ENCODE measurements around the gene KCTD17.

The KCTD17 gene

DNA sequence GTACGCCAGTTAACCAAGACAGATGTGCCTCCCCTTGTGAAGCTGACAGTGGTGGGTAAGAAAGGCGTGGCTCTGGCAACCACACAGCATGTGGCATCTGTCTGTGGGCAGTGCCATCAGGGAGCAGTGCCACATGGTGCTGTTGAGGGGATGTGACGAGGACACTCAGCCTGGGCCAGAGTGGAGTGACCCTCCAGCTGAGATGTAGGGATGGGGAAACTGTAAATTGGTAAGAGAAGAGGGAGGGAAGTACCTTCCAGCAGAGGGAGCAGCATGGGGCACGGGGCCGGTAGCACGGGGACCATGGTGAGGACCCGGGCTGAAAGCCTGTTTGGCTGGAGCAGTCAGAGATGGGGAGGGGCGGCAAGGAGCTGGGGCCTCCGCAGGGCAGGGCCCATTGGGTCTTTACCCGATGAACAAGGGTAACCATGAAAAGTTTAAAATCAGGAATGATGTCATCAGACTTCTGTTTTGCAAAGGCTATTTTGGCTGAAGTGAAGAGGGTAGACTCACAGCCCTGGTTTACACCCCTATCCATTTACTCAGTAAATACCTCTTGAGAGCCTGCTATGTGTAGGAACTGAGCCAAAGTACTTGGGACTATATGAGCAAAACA is 47.5 kb downstream of the KCTD17 start:
- H3F3A ChIP-seq (ENCODE audit: low read depth): no peaks in the 10 kb centered on the region
- H3K4me3 ChIP-seq (ENCODE audit: low read length, poor library complexity, severe bottlenecking): no peak overlapping the region
- H3K36me3 ChIP-seq (ENCODE audit: insufficient read depth, low read length): no peaks in the 10 kb centered on the region
- H3K9me2 ChIP-seq (replicated peaks; ENCODE audit: low read depth, low read length): no peaks in the 10 kb centered on the region
- H3K9me3 ChIP-seq (ENCODE audit: insufficient read depth, low read depth, low read length): no peaks in the 10 kb centered on the region
- H2AFZ ChIP-seq (ENCODE audit: low read length): no peak overlapping the region
- no peak overlapping the region for H3K9ac ChIP-seq (ENCODE audit: low read depth, low read length, poor library complexity, severe bottlenecking)
- TF ChIP-seq, protein P1, sequence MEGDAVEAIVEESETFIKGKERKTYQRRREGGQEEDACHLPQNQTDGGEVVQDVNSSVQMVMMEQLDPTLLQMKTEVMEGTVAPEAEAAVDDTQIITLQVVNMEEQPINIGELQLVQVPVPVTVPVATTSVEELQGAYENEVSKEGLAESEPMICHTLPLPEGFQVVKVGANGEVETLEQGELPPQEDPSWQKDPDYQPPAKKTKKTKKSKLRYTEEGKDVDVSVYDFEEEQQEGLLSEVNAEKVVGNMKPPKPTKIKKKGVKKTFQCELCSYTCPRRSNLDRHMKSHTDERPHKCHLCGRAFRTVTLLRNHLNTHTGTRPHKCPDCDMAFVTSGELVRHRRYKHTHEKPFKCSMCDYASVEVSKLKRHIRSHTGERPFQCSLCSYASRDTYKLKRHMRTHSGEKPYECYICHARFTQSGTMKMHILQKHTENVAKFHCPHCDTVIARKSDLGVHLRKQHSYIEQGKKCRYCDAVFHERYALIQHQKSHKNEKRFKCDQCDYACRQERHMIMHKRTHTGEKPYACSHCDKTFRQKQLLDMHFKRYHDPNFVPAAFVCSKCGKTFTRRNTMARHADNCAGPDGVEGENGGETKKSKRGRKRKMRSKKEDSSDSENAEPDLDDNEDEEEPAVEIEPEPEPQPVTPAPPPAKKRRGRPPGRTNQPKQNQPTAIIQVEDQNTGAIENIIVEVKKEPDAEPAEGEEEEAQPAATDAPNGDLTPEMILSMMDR (conservative IDR thresholded peaks at IDR 0.05; ENCODE audit: low read length): peak; percentile 44
- no peak for TF ChIP-seq EZH2phosphoT487 (IDR thresholded peaks at IDR 0.05; ENCODE audit: borderline replicate concordance)
- H3K79me2 ChIP-seq (ENCODE audit: insufficient read depth, low read length): no peaks in the 10 kb centered on the region
- H3K27me3 ChIP-seq (ENCODE audit: insufficient read depth, low read length, poor library complexity, severe bottlenecking): no peaks in the 10 kb centered on the region
- H4K20me1 ChIP-seq (ENCODE audit: insufficient read depth, low read length, poor library complexity, severe bottlenecking): no peaks in the 10 kb centered on the region
- peaks cover 6% of the 10 kb centered on the region for H3K4me1 ChIP-seq (ENCODE audit: insufficient read depth, low read length, poor library complexity, severe bottlenecking)
- H3K4me2 ChIP-seq (ENCODE audit: low read depth, low read length, poor library complexity, severe bottlenecking): no peak overlapping the region

DNA sequence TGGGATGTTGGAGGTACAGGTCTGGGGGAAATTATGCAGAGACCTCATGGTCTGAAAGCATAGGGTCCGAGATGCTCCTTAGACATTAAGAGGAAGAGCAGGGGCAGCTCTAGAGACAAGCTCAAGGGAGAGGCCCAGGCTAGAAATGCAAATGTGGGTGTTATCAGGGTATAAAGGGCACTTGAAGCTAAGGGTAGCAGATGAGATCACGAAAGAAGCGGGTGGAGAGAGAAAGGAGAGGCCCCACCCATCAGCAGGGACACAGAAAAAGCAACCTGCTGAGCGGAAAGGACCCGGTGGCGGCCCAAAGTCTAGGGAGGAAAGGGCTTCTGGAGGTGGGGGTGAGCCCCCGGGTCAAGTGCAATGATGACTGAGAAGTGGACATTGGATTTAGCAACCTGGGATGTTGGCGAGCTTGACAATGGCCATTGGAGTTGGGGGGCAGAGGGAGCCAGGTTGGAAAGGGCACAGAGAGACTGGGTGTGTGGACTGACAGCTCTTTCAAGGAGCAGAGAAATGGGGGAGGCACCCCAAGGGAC is 49.1 kb downstream of the KCTD17 start:
- no peak overlapping the region for H3K4me3 ChIP-seq (ENCODE audit: low read length, poor library complexity, severe bottlenecking)
- H3K27me3 ChIP-seq (ENCODE audit: insufficient read depth, low read length, poor library complexity, severe bottlenecking): no peaks in the 10 kb centered on the region
- no peak overlapping the region for H3K9ac ChIP-seq (ENCODE audit: low read depth, low read length, poor library complexity, severe bottlenecking)
- no peaks in the 10 kb centered on the region for H3K9me3 ChIP-seq (ENCODE audit: insufficient read depth, low read depth, low read length)
- no peaks in the 10 kb centered on the region for H3K36me3 ChIP-seq (ENCODE audit: insufficient read depth, low read length)
- H4K20me1 ChIP-seq (ENCODE audit: insufficient read depth, low read length, poor library complexity, severe bottlenecking): no peaks in the 10 kb centered on the region
- no peaks in the 10 kb centered on the region for H3K9me2 ChIP-seq (replicated peaks; ENCODE audit: low read depth, low read length)
- H3K4me1 ChIP-seq (ENCODE audit: insufficient read depth, low read length, poor library complexity, severe bottlenecking): peaks cover 9% of the 10 kb centered on the region
- H3K4me2 ChIP-seq (ENCODE audit: low read depth, low read length, poor library complexity, severe bottlenecking): no peak overlapping the region
- no peaks in the 10 kb centered on the region for H3K79me2 ChIP-seq (ENCODE audit: insufficient read depth, low read length)
- H2AFZ ChIP-seq (ENCODE audit: low read length): no peak overlapping the region
- no peak for TF ChIP-seq EZH2phosphoT487 (IDR thresholded peaks at IDR 0.05; ENCODE audit: borderline replicate concordance)
- TF ChIP-seq, protein P1 (conservative IDR thresholded peaks at IDR 0.05; ENCODE audit: low read length): no peak
- H3F3A ChIP-seq (ENCODE audit: low read depth): no peaks in the 10 kb centered on the region

DNA sequence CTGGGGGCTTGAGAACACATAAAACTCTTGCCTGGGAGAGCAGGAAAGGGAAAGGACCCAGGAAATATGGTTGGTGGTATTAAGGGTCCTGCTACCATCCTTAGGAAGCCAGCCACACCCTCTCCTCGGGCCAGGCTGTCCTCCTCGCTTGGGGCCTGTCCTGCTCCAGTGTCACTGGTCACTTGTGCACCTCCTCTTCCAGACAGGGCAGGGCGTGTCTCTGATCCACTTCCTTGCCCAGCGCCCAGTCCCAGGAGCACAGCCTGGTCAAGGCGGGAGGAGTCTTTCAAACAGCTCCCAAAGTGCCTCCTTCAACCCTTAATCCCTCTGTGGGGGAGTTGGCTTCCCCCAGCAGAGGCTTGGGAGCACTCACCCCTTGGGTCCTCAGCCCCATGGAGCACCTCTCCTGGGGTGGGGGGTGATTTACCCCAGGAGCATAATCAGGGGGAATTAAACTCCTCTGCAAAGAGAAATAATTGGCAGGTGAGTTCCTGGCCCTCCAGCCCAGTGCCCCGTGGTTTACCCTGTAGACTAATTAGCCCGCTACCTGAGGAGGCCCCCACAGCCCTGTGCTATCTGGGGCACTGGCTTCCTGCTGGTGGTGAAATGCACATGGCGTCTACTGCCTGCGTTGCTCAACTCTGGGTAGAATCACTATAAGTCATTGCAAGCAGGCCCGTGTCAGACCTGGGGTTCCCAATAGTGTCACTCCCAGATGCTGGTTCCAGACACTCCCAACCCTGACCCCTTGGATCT is 49.9 kb downstream of the KCTD17 start:
- Histone ChIP-seq H3K4me2 (ENCODE audit: low read depth, low read length, poor library complexity, severe bottlenecking) (no peak overlapping the region), H3F3A (ENCODE audit: low read depth) (no peaks in the 10 kb centered on the region), H3K4me1 (ENCODE audit: insufficient read depth, low read length, poor library complexity, severe bottlenecking) (peaks cover 9% of the 10 kb centered on the region), H3K79me2 (ENCODE audit: insufficient read depth, low read length) (no peaks in the 10 kb centered on the region), H3K27me3 (ENCODE audit: insufficient read depth, low read length, poor library complexity, severe bottlenecking) (no peaks in the 10 kb centered on the region), H3K4me3 (ENCODE audit: low read length, poor library complexity, severe bottlenecking) (no peak overlapping the region), H3K9ac (ENCODE audit: low read depth, low read length, poor library complexity, severe bottlenecking) (no peak overlapping the region), H2AFZ (ENCODE audit: low read length) (no peak overlapping the region), H3K9me2 (replicated peaks; ENCODE audit: low read depth, low read length) (no peaks in the 10 kb centered on the region), H3K9me3 (ENCODE audit: insufficient read depth, low read depth, low read length) (no peaks in the 10 kb centered on the region), H3K36me3 (ENCODE audit: insufficient read depth, low read length) (no peaks in the 10 kb centered on the region), H4K20me1 (ENCODE audit: insufficient read depth, low read length, poor library complexity, severe bottlenecking) (no peaks in the 10 kb centered on the region)
- TF ChIP-seq, protein P1 (conservative IDR thresholded peaks at IDR 0.05; ENCODE audit: low read length): no peak
- TF ChIP-seq EZH2phosphoT487 (IDR thresholded peaks at IDR 0.05; ENCODE audit: borderline replicate concordance): no peak

Measured in Loucy (cell line).